Panc1 (cell line): Measurements from ENCODE around the gene SMAD1. TPM values are rescaled to one million over a fixed set of nuclear protein-coding genes. Genes with fewer than 3 reads are reported as not detected.

ENCODE experiments used
- ATAC-seq: fragments of 200-7000 bp; cut with Tn5 transposase; 2 replicates; pipeline ENCODE4 v1.9.1; 2020; ENCODE audit warnings: mild to moderate bottlenecking, moderate library complexity
- BruUV-seq: library from RNA; stranded (reverse); fragments of 400-500 nt; replicated peaks from 2 replicates; lab custom pipeline; 2021; lab: Mats Ljungman, UMichigan
- CTCF ChIA-PET: fragments of 300-600 bp; sonication (Branson Sonifier 250); formaldehyde crosslinking; loops from one replicate; lab custom pipeline; 2022; ENCODE audit warnings: antibody characterized with exemption; lab: Charles Lee
- POLR2A ChIA-PET: fragments of 300-600 bp; sonication (Branson Sonifier 250); formaldehyde crosslinking; loops from one replicate; lab custom pipeline; 2022; ENCODE audit warnings: antibody characterized with exemption; lab: Charles Lee
- DNase-seq: peaks from one replicate; pipeline ENCODE4 v3.0.0-alpha.2; 2010; ENCODE audit warnings: low read depth, low spot score
- H3K27ac ChIP-seq: 2 replicates; pipeline ENCODE4 v1.5.1; 2011; ENCODE audit warnings: mild to moderate bottlenecking, low read length, inconsistent platforms
- H3K27me3 ChIP-seq: fragments of 200-500 bp; sonication (Bioruptor generic); 2 replicates; pipeline ENCODE4 v1.6.0; 2014; ENCODE audit warnings: low read length, inconsistent platforms; ENCODE audit not compliant: control insufficient read depth, insufficient read depth
- H3K36me3 ChIP-seq: fragments of 200-500 bp; sonication (Bioruptor generic); 2 replicates; pipeline ENCODE4 v1.5.1; 2014; ENCODE audit warnings: inconsistent platforms, mild to moderate bottlenecking, low read length, moderate library complexity; ENCODE audit not compliant: control insufficient read depth, insufficient read depth
- H3K4me1 ChIP-seq: 2 replicates; pipeline ENCODE4 v1.5.1; 2011; ENCODE audit warnings: inconsistent platforms, mild to moderate bottlenecking, low read length, moderate library complexity; ENCODE audit not compliant: control insufficient read depth, insufficient read depth
- H3K4me3 ChIP-seq, 2 experiments: 2 replicates each; pipeline ENCODE4 v1.5.1; 2011 to 2012; ENCODE audit warnings: low read depth in 2 of 2, low read length in 2 of 2, mild to moderate bottlenecking in 2 of 2, inconsistent platforms in 1 of 2, moderate library complexity in 1 of 2
- H3K9me3 ChIP-seq: fragments of 200-500 bp; sonication (Bioruptor generic); 2 replicates; pipeline ENCODE4 v1.5.1; 2014; ENCODE audit warnings: low read depth, mild to moderate bottlenecking, inconsistent platforms, low read length, moderate library complexity; ENCODE audit not compliant: control insufficient read depth, insufficient read depth
- POLR2AphosphoS5 ChIP-seq: IDR thresholded peaks from 2 replicates; pipeline ENCODE4 v1.6.1; 2012; ENCODE audit warnings: mild to moderate bottlenecking, low read depth, low read length, moderate library complexity
- REST ChIP-seq, 2 experiments: IDR thresholded peaks; 2 replicates each; pipeline ENCODE4 v1.6.1; 2011 to 2012; ENCODE audit warnings: low read depth in 2 of 2, control low read depth in 1 of 2, low read length in 1 of 2, mild to moderate bottlenecking in 1 of 2, moderate library complexity in 1 of 2; ENCODE audit not compliant: insufficient read depth in 1 of 2
- SIN3A ChIP-seq: IDR thresholded peaks from 2 replicates; pipeline ENCODE4 v1.6.1; 2012; ENCODE audit warnings: low read depth, mild to moderate bottlenecking, low read length, moderate library complexity, borderline replicate concordance; ENCODE audit not compliant: insufficient read depth
- TCF7L2 ChIP-seq: IDR thresholded peaks from 2 replicates; pipeline ENCODE4 v1.6.1; 2011; ENCODE audit warnings: mild to moderate bottlenecking, low read depth, low read length, inconsistent platforms
- in situ Hi-C: cut with HindIII; loops from 2 replicates; pipeline ENCODE4 v1.10.0; 2016; ENCODE audit warnings: low sequenced_read_pairs, low pct_unique_long_range_greater_than_20kb
- intact Hi-C: fragments of 100-400 bp; cut with micrococcal nuclease; formaldehyde crosslinking; loops from one replicate; pipeline ENCODE4 v1.10.0; 2022; ENCODE audit not compliant: unreplicated experiment
- total RNA-seq: library from RNA; stranded (reverse); gene quantifications from one replicate; pipeline ENCODE4 v1.2.1, GENCODE V29; 2021; ENCODE audit not compliant: unreplicated experiment
- TF ChIP-seq, protein P1 (sequence below): fragments of 450-650 bp; IDR thresholded peaks from 2 replicates; pipeline ENCODE4 v1.5.1; 2017; ENCODE audit warnings: mild to moderate bottlenecking

The SMAD1 gene
- total RNA-seq, 1 experiment from 2014 or later, result 24.1 TPM

DNA sequence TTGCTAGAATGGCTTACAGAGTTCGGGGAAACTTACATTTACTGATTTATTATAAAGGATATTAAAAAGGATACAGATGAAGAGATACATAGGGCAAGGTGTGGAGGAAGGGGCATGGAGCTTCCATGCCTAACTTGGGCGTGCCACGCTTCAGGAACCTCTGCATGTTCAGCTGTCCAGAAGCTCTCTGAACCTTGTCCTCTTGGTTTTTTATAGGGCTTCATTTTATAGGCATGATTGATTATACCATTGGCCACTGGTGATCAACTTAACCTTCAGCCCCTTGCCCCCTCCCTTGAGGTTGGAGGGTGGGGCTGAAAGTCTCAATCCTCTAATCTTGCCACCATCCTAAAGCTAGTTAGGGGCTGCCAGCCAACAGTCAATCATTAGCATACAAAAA, 10.7 kb downstream of the SMAD1 start:
- in situ Hi-C loops, result no loop called here
- DNase-seq (no peak), ATAC-seq (no peak)
- intact Hi-C loops, result no loop called here
- CTCF ChIA-PET, result no interaction called here
- Histone ChIP-seq H3K36me3 (no peaks in the 10 kb centered on the region), H3K4me3 (no peak overlapping the region), H3K4me1 (peaks cover 2% of the 10 kb centered on the region), H3K27ac (no peak overlapping the region), H3K9me3 (no peaks in the 10 kb centered on the region), H3K27me3 (no peaks in the 10 kb centered on the region)
- BruUV-seq, result no TSS peak
- TF ChIP-seq REST (IDR thresholded peaks at IDR 0.05; ENCODE audit: insufficient read depth in 1 of 2, low read depth in 2 of 2, low read length in 1 of 2) (no peak), TCF7L2 (no peak), POLR2AphosphoS5 (no peak), SIN3A (no peak)
- TF ChIP-seq, protein P1, sequence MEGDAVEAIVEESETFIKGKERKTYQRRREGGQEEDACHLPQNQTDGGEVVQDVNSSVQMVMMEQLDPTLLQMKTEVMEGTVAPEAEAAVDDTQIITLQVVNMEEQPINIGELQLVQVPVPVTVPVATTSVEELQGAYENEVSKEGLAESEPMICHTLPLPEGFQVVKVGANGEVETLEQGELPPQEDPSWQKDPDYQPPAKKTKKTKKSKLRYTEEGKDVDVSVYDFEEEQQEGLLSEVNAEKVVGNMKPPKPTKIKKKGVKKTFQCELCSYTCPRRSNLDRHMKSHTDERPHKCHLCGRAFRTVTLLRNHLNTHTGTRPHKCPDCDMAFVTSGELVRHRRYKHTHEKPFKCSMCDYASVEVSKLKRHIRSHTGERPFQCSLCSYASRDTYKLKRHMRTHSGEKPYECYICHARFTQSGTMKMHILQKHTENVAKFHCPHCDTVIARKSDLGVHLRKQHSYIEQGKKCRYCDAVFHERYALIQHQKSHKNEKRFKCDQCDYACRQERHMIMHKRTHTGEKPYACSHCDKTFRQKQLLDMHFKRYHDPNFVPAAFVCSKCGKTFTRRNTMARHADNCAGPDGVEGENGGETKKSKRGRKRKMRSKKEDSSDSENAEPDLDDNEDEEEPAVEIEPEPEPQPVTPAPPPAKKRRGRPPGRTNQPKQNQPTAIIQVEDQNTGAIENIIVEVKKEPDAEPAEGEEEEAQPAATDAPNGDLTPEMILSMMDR, result no peak
- POLR2A ChIA-PET, result no interaction called here

DNA sequence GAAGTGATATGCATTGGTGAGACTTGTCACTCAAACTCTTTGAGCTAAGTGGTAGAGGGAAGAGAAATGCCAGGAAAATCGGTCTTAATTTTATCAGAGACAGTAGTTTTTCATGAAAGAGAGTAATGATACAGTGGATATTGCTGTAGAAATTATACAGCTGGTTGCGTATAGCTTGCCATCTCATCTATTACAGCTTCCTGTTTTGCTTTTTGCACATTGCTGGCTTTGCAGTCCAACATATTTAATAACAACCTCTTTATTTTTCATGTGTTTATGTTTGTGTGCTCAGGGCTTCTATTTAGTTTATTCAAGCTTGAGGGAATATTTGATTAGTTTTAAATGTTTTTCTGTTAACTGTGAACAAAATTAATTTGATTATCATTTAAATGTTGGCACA, 11.5 kb downstream of the SMAD1 start:
- no peaks in the 10 kb centered on the region for H3K9me3 ChIP-seq
- no peaks in the 10 kb centered on the region for H3K27me3 ChIP-seq
- no peaks in the 10 kb centered on the region for H3K36me3 ChIP-seq
- CTCF ChIA-PET, result no interaction called here
- TF ChIP-seq SIN3A (no peak), REST (IDR thresholded peaks at IDR 0.05; ENCODE audit: insufficient read depth in 1 of 2, low read depth in 2 of 2, low read length in 1 of 2) (no peak), POLR2AphosphoS5 (no peak), TCF7L2 (no peak)
- TF ChIP-seq, protein P1, result no peak
- POLR2A ChIA-PET, result no interaction called here
- in situ Hi-C loops, result no loop called here
- DNase-seq (no peak), ATAC-seq (no peak)
- H3K27ac ChIP-seq, result no peak overlapping the region
- H3K4me1 ChIP-seq, result no peaks in the 10 kb centered on the region
- intact Hi-C loops, result no loop called here
- H3K4me3 ChIP-seq, result no peak overlapping the region
- BruUV-seq, result no TSS peak
